Measurements from ENCODE around the gene ADIRF.

GRCh38 chr10:86946213-86947155, 21.8 kb upstream of the ADIRF start:
- TF ChIP-seq CTCF (IDR thresholded peaks at IDR 0.05; ENCODE audit: insufficient read depth, low read depth, low read length) (no peak), EZH2 (IDR thresholded peaks at IDR 0.05; ENCODE audit: insufficient read depth, low read length) (no peak)

Data from astrocyte (in vitro differentiated cells and primary cell).